ENCODE data around the gene ZNF827.

- TF ChIP-seq EZH2 (IDR thresholded peaks at IDR 0.05; ENCODE audit: low read length): no peak
- TF ChIP-seq, protein P1, sequence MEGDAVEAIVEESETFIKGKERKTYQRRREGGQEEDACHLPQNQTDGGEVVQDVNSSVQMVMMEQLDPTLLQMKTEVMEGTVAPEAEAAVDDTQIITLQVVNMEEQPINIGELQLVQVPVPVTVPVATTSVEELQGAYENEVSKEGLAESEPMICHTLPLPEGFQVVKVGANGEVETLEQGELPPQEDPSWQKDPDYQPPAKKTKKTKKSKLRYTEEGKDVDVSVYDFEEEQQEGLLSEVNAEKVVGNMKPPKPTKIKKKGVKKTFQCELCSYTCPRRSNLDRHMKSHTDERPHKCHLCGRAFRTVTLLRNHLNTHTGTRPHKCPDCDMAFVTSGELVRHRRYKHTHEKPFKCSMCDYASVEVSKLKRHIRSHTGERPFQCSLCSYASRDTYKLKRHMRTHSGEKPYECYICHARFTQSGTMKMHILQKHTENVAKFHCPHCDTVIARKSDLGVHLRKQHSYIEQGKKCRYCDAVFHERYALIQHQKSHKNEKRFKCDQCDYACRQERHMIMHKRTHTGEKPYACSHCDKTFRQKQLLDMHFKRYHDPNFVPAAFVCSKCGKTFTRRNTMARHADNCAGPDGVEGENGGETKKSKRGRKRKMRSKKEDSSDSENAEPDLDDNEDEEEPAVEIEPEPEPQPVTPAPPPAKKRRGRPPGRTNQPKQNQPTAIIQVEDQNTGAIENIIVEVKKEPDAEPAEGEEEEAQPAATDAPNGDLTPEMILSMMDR (optimal IDR thresholded peaks at IDR 0.05 in 1 of 3, IDR thresholded peaks at IDR 0.05 in 1 of 3, conservative IDR thresholded peaks at IDR 0.05 in 1 of 3; ENCODE audit: extremely low read depth in 1 of 3, insufficient read depth in 2 of 3, low read length in 3 of 3): no peak
These were observed 142.3 kb downstream of the ZNF827 start for GRCh38 chr4:145796346-145796745.
